OCI-LY3 (cell line): Measurements from ENCODE around the gene MORC3.
A peak's percentile ranks its signal among the peaks of the same experiment; 100 is the strongest.

Experiments
- EZH2phosphoT487 ChIP-seq: fragments of 200-600 bp; shearing (Covaris generic); IDR thresholded peaks from 2 replicates; pipeline ENCODE4 v1.6.1; 2018; ENCODE audit warnings: antibody characterized with exemption, mixed run types, low read depth
- TF ChIP-seq, protein P1 (sequence below): fragments of 200-600, 300-600 bp; sonication (generic); IDR thresholded peaks from 2 replicates; pipeline ENCODE4 v1.5.1; 2014; ENCODE audit warnings: antibody characterized with exemption, low read length, low read depth

GRCh38 chr21:36419996-36420395 is 100.0 kb downstream of the MORC3 start:
- TF ChIP-seq, protein P1, sequence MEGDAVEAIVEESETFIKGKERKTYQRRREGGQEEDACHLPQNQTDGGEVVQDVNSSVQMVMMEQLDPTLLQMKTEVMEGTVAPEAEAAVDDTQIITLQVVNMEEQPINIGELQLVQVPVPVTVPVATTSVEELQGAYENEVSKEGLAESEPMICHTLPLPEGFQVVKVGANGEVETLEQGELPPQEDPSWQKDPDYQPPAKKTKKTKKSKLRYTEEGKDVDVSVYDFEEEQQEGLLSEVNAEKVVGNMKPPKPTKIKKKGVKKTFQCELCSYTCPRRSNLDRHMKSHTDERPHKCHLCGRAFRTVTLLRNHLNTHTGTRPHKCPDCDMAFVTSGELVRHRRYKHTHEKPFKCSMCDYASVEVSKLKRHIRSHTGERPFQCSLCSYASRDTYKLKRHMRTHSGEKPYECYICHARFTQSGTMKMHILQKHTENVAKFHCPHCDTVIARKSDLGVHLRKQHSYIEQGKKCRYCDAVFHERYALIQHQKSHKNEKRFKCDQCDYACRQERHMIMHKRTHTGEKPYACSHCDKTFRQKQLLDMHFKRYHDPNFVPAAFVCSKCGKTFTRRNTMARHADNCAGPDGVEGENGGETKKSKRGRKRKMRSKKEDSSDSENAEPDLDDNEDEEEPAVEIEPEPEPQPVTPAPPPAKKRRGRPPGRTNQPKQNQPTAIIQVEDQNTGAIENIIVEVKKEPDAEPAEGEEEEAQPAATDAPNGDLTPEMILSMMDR = peak; percentile 69
- no peak for TF ChIP-seq EZH2phosphoT487
